ENCODE measurements around the gene TAS2R40. TPM values are rescaled to one million over a fixed set of nuclear protein-coding genes. Genes with fewer than 3 reads are reported as not detected.

The TAS2R40 gene
- total RNA-seq, 1 donor from 2014 or later: not detected

DNA sequence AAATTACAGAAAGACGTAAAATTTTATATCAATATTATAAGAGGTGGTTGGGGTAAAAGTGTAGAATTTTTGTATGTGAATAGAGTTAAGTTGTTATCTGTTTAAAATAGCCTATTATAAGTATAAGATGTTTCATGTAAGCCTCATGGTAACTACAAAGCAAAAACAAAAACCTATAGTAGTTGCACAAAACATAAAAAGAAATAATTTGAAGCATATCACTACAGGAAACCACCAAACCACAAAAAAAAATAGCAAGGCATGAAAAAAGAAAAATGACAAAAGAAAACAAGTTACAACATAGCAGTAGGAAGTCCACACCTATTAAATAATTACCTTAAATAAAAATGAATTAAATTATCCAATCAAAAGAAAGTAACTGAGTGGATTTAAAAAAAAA is 29.0 kb downstream of the TAS2R40 start:
- ATAC-seq (no peak), DNase-seq (no peak)
- Histone ChIP-seq H3K27me3 (ENCODE audit: low read depth) (no peaks in the 10 kb centered on the region), H3K27ac (no peak overlapping the region), H3K4me3 (no peak overlapping the region), H3K4me1 (no peaks in the 10 kb centered on the region), H3K9me3 (no peaks in the 10 kb centered on the region), H3K36me3 (no peaks in the 10 kb centered on the region)
- TF ChIP-seq, protein P1, sequence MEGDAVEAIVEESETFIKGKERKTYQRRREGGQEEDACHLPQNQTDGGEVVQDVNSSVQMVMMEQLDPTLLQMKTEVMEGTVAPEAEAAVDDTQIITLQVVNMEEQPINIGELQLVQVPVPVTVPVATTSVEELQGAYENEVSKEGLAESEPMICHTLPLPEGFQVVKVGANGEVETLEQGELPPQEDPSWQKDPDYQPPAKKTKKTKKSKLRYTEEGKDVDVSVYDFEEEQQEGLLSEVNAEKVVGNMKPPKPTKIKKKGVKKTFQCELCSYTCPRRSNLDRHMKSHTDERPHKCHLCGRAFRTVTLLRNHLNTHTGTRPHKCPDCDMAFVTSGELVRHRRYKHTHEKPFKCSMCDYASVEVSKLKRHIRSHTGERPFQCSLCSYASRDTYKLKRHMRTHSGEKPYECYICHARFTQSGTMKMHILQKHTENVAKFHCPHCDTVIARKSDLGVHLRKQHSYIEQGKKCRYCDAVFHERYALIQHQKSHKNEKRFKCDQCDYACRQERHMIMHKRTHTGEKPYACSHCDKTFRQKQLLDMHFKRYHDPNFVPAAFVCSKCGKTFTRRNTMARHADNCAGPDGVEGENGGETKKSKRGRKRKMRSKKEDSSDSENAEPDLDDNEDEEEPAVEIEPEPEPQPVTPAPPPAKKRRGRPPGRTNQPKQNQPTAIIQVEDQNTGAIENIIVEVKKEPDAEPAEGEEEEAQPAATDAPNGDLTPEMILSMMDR (IDR thresholded peaks at IDR 0.05): no peak
- intact Hi-C loops (cut with DNase I): no loop called here

- intact Hi-C loops (cut with DNase I): no loop called here
- ATAC-seq (no peak), DNase-seq (no peak)
- Histone ChIP-seq H3K36me3 (no peaks in the 10 kb centered on the region), H3K9me3 (no peaks in the 10 kb centered on the region), H3K27me3 (ENCODE audit: low read depth) (no peaks in the 10 kb centered on the region), H3K4me3 (no peak overlapping the region), H3K4me1 (no peaks in the 10 kb centered on the region), H3K27ac (no peak overlapping the region)
- TF ChIP-seq, protein P1 (IDR thresholded peaks at IDR 0.05): no peak
Observed at GRCh38 chr7:143252006-143252405, 30.2 kb downstream of the TAS2R40 start.

- Histone ChIP-seq H3K27ac (no peak overlapping the region), H3K4me3 (no peak overlapping the region), H3K4me1 (peaks cover 13% of the 10 kb centered on the region), H3K36me3 (no peaks in the 10 kb centered on the region), H3K9me3 (no peaks in the 10 kb centered on the region), H3K27me3 (ENCODE audit: low read depth) (no peaks in the 10 kb centered on the region)
- TF ChIP-seq, protein P1 (IDR thresholded peaks at IDR 0.05): no peak
- intact Hi-C loops (cut with DNase I): no loop called here
- ATAC-seq (no peak), DNase-seq (no peak)
Observed at GRCh38 chr7:143255564-143255963, 33.7 kb downstream of the TAS2R40 start.

- H3K4me3 ChIP-seq: no peak overlapping the region
- peaks cover 13% of the 10 kb centered on the region for H3K4me1 ChIP-seq
- intact Hi-C loops (cut with DNase I): no loop called here
- TF ChIP-seq, protein P1 (IDR thresholded peaks at IDR 0.05): peak; percentile 13
- H3K27me3 ChIP-seq (ENCODE audit: low read depth): no peaks in the 10 kb centered on the region
- no peak for DNase-seq
- H3K36me3 ChIP-seq: no peaks in the 10 kb centered on the region
- no peak overlapping the region for H3K27ac ChIP-seq
- ATAC-seq: no peak
- no peaks in the 10 kb centered on the region for H3K9me3 ChIP-seq
Observed at GRCh38 chr7:143256325-143256724, 34.5 kb downstream of the TAS2R40 start.

DNA sequence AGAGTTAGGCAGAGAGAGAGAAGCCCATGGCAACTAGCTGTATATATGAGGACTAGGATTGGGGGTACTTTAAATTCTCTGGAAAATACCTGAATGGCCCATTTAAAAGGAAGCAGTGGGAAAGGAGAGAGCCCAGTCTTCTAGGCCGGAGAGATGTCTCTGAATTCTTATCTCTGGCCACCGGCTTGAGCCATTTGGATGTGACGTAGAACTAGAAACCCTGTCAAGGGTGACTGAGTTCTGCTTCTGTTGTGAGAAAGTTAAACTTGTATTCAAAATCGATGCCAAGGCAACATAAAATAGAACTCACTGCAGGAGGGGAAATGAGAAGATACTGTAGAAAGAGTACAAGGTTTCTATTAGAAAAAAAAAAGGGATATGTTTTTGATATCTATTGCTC is 35.1 kb downstream of the TAS2R40 start:
- intact Hi-C loops (cut with DNase I): no loop called here
- Histone ChIP-seq H3K27ac (no peak overlapping the region), H3K4me3 (no peak overlapping the region), H3K27me3 (ENCODE audit: low read depth) (no peaks in the 10 kb centered on the region), H3K9me3 (no peaks in the 10 kb centered on the region), H3K36me3 (no peaks in the 10 kb centered on the region), H3K4me1 (peaks cover 13% of the 10 kb centered on the region)
- no peak for ATAC-seq
- no peak for DNase-seq
- TF ChIP-seq, protein P1 (IDR thresholded peaks at IDR 0.05): no peak

GRCh38 chr7:143257501-143257900 is 35.7 kb downstream of the TAS2R40 start:
- ATAC-seq: no peak
- no peak overlapping the region for H3K27ac ChIP-seq
- H3K4me3 ChIP-seq: no peak overlapping the region

More at GRCh38 chr7:143257501-143257900, 35.7 kb downstream of the TAS2R40 start:
- peaks cover 14% of the 10 kb centered on the region for H3K4me1 ChIP-seq
- H3K27me3 ChIP-seq (ENCODE audit: low read depth): no peaks in the 10 kb centered on the region
- TF ChIP-seq, protein P1 (IDR thresholded peaks at IDR 0.05): no peak
- no peaks in the 10 kb centered on the region for H3K36me3 ChIP-seq
- H3K9me3 ChIP-seq: no peaks in the 10 kb centered on the region
- intact Hi-C loops (cut with DNase I): no loop called here
- no peak for DNase-seq

Data from lower lobe of right lung (tissue), 2 donors.